DND-41 (cell line): ENCODE data around the gene ARHGEF4.

Experiments used
- EZH2 ChIP-seq: IDR thresholded peaks from 3 replicates; pipeline ENCODE4 v1.6.1; 2012; ENCODE audit warnings: borderline replicate concordance, low read depth, mild to moderate bottlenecking, moderate library complexity, low read length, inconsistent platforms; ENCODE audit not compliant: severe bottlenecking
- TF ChIP-seq, protein P1 (sequence below): IDR thresholded peaks from 2 replicates; pipeline ENCODE4 v1.5.1; 2012; ENCODE audit warnings: borderline replicate concordance, low read length, moderate library complexity, mild to moderate bottlenecking; ENCODE audit not compliant: poor library complexity, severe bottlenecking; ENCODE audit errors: extremely low read depth

DNA sequence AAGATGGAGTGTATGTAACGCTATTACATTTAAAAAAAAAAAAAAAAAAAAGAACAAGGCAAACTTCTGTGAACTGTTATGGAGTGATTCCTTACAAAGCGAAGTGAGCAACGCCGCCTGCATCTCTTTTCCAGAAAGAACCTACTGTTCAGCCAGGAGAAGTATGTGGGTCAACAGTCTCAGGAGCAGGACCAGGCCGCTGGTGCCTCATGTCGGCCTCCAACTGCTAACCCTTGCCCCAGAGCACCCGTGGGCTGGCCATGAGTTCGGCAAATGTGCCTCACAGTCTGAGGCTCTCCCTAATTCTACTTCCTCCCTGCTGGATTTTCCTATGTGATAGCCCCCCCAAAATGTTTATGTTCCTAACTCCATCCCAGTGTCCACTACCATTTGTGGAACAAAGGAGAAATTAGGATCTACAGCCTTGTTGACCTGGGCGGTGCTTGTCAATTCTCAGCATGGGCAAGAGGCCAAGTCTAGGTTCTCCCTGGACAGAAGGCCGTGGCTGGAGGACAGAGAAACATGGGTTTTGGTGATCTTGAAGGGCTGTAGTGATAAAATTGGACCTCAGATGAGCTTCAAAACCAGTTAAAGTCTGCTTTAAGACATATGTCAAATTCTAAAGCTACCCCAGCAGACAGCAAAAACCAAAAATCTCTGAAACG lies 240.6 kb downstream of the ARHGEF4 start:
- TF ChIP-seq, protein P1, sequence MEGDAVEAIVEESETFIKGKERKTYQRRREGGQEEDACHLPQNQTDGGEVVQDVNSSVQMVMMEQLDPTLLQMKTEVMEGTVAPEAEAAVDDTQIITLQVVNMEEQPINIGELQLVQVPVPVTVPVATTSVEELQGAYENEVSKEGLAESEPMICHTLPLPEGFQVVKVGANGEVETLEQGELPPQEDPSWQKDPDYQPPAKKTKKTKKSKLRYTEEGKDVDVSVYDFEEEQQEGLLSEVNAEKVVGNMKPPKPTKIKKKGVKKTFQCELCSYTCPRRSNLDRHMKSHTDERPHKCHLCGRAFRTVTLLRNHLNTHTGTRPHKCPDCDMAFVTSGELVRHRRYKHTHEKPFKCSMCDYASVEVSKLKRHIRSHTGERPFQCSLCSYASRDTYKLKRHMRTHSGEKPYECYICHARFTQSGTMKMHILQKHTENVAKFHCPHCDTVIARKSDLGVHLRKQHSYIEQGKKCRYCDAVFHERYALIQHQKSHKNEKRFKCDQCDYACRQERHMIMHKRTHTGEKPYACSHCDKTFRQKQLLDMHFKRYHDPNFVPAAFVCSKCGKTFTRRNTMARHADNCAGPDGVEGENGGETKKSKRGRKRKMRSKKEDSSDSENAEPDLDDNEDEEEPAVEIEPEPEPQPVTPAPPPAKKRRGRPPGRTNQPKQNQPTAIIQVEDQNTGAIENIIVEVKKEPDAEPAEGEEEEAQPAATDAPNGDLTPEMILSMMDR: no peak
- no peak for TF ChIP-seq EZH2
